Measurements from ENCODE around the gene PRKCA.

- TF ChIP-seq ZNF747 (CRISPR knock-in tag; IDR thresholded peaks at IDR 0.05; ENCODE audit: borderline replicate concordance) (no peak), POLR2A (IDR thresholded peaks at IDR 0.05; ENCODE audit: insufficient read depth in 1 of 2, low read depth in 2 of 2, low read length in 2 of 2) (no peak), NCOA5 (CRISPR knock-in tag; IDR thresholded peaks at IDR 0.05) (no peak), MXI1 (IDR thresholded peaks at IDR 0.05; ENCODE audit: borderline replicate concordance, low read depth, low read length) (no peak)
Measured at GRCh38 chr17:66574123-66574522, 271.7 kb downstream of the PRKCA start.

Data from HepG2 (cell line).